SU-DHL-6 (cell line): Measurements from ENCODE around the gene EBPL.

ENCODE experiments used
- H2AFZ ChIP-seq: fragments of 200-600 bp; sonication (generic); 2 replicates; pipeline ENCODE4 v1.6.1; 2014; ENCODE audit warnings: low read depth, mild to moderate bottlenecking, moderate library complexity, mixed read lengths, antibody characterized with exemption, low read length; ENCODE audit not compliant: severe bottlenecking
- H3F3A ChIP-seq: fragments of 200-600 bp; shearing (Covaris generic); 2 replicates; pipeline ENCODE4 v1.6.0; 2016; ENCODE audit warnings: antibody characterized with exemption, mild to moderate bottlenecking; ENCODE audit not compliant: insufficient read depth
- H3K27ac ChIP-seq: fragments of 200-600 bp; sonication (generic); 2 replicates; pipeline ENCODE4 v1.5.1; 2016; ENCODE audit warnings: low read depth, mild to moderate bottlenecking, low read length, moderate library complexity, mixed read lengths
- H3K27me3 ChIP-seq: fragments of 200-600 bp; sonication (generic), shearing (Covaris generic); 2 replicates; pipeline ENCODE4 v1.6.0; 2014; ENCODE audit warnings: mild to moderate bottlenecking, low read length
- H3K36me3 ChIP-seq: fragments of 200-600 bp; sonication (generic); 2 replicates; pipeline ENCODE4 v1.6.1; 2014; ENCODE audit warnings: mild to moderate bottlenecking, low read length, mixed read lengths
- H3K4me2 ChIP-seq: fragments of 300-600, 200-600 bp; shearing (Covaris generic), sonication (generic); 2 replicates; pipeline ENCODE4 v1.6.0; 2014; ENCODE audit warnings: low read length, low read depth, mild to moderate bottlenecking; ENCODE audit not compliant: poor library complexity, severe bottlenecking
- H3K4me3 ChIP-seq: fragments of 200-600 bp; sonication (generic); 2 replicates; pipeline ENCODE4 v1.5.1; 2014; ENCODE audit warnings: antibody characterized with exemption, low read length, mild to moderate bottlenecking, mixed read lengths; ENCODE audit not compliant: insufficient read depth, poor library complexity, severe bottlenecking
- H3K79me2 ChIP-seq: fragments of 200-600 bp; sonication (generic); 2 replicates; pipeline ENCODE4 v1.6.1; 2014; ENCODE audit warnings: mild to moderate bottlenecking, low read length, moderate library complexity; ENCODE audit not compliant: insufficient read depth
- H3K9ac ChIP-seq: fragments of 200-600 bp; sonication (generic); 2 replicates; pipeline ENCODE4 v1.7.0; 2014; ENCODE audit warnings: mild to moderate bottlenecking, low read length
- H3K9me2 ChIP-seq: fragments of 200-600 bp; sonication (generic); replicated peaks from 2 replicates; pipeline ENCODE4 v1.6.1; 2014; ENCODE audit warnings: low read length; ENCODE audit not compliant: insufficient read depth
- H3K9me3 ChIP-seq: fragments of 200-600 bp; sonication (generic); 2 replicates; pipeline ENCODE4 v1.6.1; 2014; ENCODE audit warnings: low read length, mixed read lengths; ENCODE audit not compliant: insufficient read depth
- H4K20me1 ChIP-seq: fragments of 200-600 bp; sonication (generic); 2 replicates; pipeline ENCODE4 v1.6.1; 2014; ENCODE audit warnings: low read depth, mild to moderate bottlenecking, antibody characterized with exemption, low read length, moderate library complexity, mixed read lengths
- CTCF ChIP-seq: fragments of 200-600 bp; sonication (generic); IDR thresholded peaks from one replicate; pipeline ENCODE4 v1.5.1; 2017; ENCODE audit warnings: antibody characterized with exemption, mild to moderate bottlenecking, low read length, moderate library complexity; ENCODE audit not compliant: insufficient read depth, poor library complexity, severe bottlenecking
- EZH2phosphoT487 ChIP-seq: fragments of 200-600 bp; sonication (generic), shearing (Covaris generic); conservative IDR thresholded peaks from 2 replicates; pipeline ENCODE4 v1.6.1; 2018; ENCODE audit warnings: mild to moderate bottlenecking, antibody characterized with exemption, low read length, moderate library complexity, mixed read lengths

The EBPL gene

DNA sequence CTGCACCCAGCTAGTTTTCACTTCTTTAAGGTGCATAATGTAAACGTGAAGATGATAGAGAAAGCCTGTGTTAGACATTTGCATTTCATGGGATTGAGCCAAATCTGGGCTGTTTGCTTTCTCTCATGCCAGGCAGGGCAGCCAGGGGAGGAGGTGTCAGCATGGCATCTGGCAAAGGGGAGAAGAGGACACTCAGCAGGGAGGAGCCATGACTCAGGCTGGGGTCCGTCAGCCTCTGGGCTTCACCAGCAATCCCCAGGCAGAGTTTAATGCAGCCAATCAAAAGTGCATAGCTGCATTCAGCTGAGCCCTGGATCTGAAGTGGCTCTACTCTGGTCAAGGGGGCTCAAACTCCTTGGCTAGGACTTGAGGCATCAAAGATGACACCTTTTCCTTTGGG lies 23.5 kb downstream of the EBPL start:
- no peaks in the 10 kb centered on the region for H3K9me3 ChIP-seq
- H3K4me3 ChIP-seq, result no peak overlapping the region
- no peak overlapping the region for H3K27ac ChIP-seq
- H2AFZ ChIP-seq, result no peak overlapping the region
- no peaks in the 10 kb centered on the region for H3F3A ChIP-seq
- H3K79me2 ChIP-seq, result no peaks in the 10 kb centered on the region
- no peaks in the 10 kb centered on the region for H3K9me2 ChIP-seq
- H3K9ac ChIP-seq, result no peak overlapping the region
- no peaks in the 10 kb centered on the region for H3K27me3 ChIP-seq
- H3K4me2 ChIP-seq, result no peak overlapping the region
- TF ChIP-seq EZH2phosphoT487 (no peak), CTCF (no peak)
- H4K20me1 ChIP-seq, result no peaks in the 10 kb centered on the region
- no peaks in the 10 kb centered on the region for H3K36me3 ChIP-seq

DNA sequence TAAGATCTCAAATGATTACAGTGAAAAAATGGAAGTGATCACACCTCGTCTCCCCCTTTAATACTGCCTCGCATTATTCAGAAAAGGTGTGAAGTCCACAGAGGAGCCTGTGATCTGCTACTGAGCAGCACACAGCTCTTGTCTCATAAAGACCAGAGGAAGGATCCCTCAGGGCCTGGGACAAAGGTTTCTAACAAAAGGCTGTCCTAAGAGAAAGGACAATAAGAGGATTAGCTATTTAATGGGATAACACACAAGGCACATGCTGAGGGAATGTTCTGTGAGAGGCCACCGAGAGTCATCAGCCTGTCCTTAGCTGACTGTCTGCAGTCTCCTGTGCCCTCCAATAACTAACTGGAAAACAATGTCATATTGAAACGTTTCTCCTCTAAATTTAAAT lies 26.7 kb downstream of the EBPL start:
- Histone ChIP-seq H4K20me1 (no peaks in the 10 kb centered on the region), H3K27me3 (no peaks in the 10 kb centered on the region), H3K4me2 (no peak overlapping the region), H2AFZ (no peak overlapping the region), H3K9ac (no peak overlapping the region), H3K4me3 (no peak overlapping the region), H3F3A (0 out of 2 replicates have a peak, but pooled peaks cover 4% of the 10 kb centered on the region), H3K9me3 (no peaks in the 10 kb centered on the region), H3K36me3 (no peaks in the 10 kb centered on the region), H3K27ac (no peak overlapping the region), H3K79me2 (no peaks in the 10 kb centered on the region), H3K9me2 (no peaks in the 10 kb centered on the region)
- TF ChIP-seq EZH2phosphoT487, result no peak
- no peak for TF ChIP-seq CTCF

DNA sequence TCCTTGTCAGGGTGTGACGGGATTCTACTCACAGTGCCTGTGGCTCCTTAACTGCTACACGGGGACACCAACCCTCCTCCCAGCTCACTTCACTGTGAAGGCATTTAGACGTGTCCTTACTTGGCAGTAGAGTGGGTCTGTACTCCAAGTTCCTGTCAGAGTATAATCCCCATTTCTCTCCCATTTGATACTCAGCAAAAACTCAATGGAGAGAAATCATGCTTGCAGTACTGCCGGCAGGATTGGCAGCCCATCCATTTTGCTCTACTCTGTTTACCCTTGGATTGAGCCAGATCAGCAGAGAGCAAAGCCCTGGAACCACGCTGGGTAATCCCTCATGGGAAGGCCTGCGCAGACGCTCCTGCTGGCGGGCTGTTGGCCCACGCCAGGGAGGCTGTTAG lies 34.0 kb downstream of the EBPL start:
- Histone ChIP-seq H3K79me2 (no peaks in the 10 kb centered on the region), H3K9me2 (no peaks in the 10 kb centered on the region), H3K36me3 (no peaks in the 10 kb centered on the region), H4K20me1 (no peaks in the 10 kb centered on the region), H3K27ac (no peak overlapping the region), H3K4me3 (no peak overlapping the region), H2AFZ (no peak overlapping the region), H3K9ac (no peak overlapping the region), H3K4me2 (no peak overlapping the region), H3K9me3 (no peaks in the 10 kb centered on the region), H3F3A (peaks cover 9% of the 10 kb centered on the region; the same call in 1 of the 2 replicates), H3K27me3 (no peaks in the 10 kb centered on the region)
- TF ChIP-seq EZH2phosphoT487, result no peak
- TF ChIP-seq CTCF, result no peak
